KMS-11 (cell line): ENCODE results near the gene TVP23A.

Source experiments
- H2AFZ ChIP-seq: fragments of 200-600 bp; sonication (generic); 2 replicates; pipeline ENCODE4 v1.6.1; 2016; ENCODE audit warnings: antibody characterized with exemption, mixed run types, low read depth
- H3K27ac ChIP-seq: fragments of 200-600 bp; sonication (generic); 2 replicates; pipeline ENCODE4 v1.6.1; 2016; ENCODE audit warnings: mild to moderate bottlenecking, mixed run types
- H3K27me3 ChIP-seq: fragments of 200-600 bp; sonication (generic); 2 replicates; pipeline ENCODE4 v1.6.1; 2017; ENCODE audit warnings: mild to moderate bottlenecking, low read depth, mixed run types, moderate library complexity; ENCODE audit not compliant: insufficient read depth
- H3K36me3 ChIP-seq: fragments of 200-600 bp; sonication (generic); 2 replicates; pipeline ENCODE4 v1.6.1; 2017; ENCODE audit warnings: mild to moderate bottlenecking, mixed run types; ENCODE audit not compliant: insufficient read depth
- H3K4me1 ChIP-seq: fragments of 200-600 bp; sonication (generic); 2 replicates; pipeline ENCODE4 v1.6.1; 2016; ENCODE audit warnings: mild to moderate bottlenecking, low read depth, mixed run types; ENCODE audit not compliant: poor library complexity, severe bottlenecking
- H3K4me2 ChIP-seq: fragments of 200-600 bp; sonication (generic); 2 replicates; pipeline ENCODE4 v1.7.0; 2016; ENCODE audit warnings: mild to moderate bottlenecking, mixed run types
- H3K4me3 ChIP-seq: fragments of 200-600 bp; sonication (generic); IDR thresholded peaks from 2 replicates; pipeline ENCODE4 v1.6.1; 2017; ENCODE audit warnings: low read depth, low read length, mixed read lengths; ENCODE audit not compliant: insufficient read depth
- H3K79me2 ChIP-seq: fragments of 200-600 bp; sonication (generic); 2 replicates; pipeline ENCODE4 v1.6.1; 2016; ENCODE audit warnings: low read depth, mixed run types; ENCODE audit not compliant: insufficient read depth
- H3K9ac ChIP-seq: fragments of 200-600 bp; sonication (generic); 2 replicates; pipeline ENCODE4 v1.6.1; 2016; ENCODE audit warnings: mild to moderate bottlenecking, mixed run types
- H4K20me1 ChIP-seq: fragments of 200-600 bp; sonication (generic); 2 replicates; pipeline ENCODE4 v1.6.1; 2016; ENCODE audit warnings: mild to moderate bottlenecking, mixed run types; ENCODE audit not compliant: insufficient read depth
- CTCF ChIP-seq: fragments of 200-600 bp; sonication (generic); conservative IDR thresholded peaks from 2 replicates; pipeline ENCODE4 v1.6.1; 2017; ENCODE audit warnings: low read depth, mild to moderate bottlenecking, antibody characterized with exemption, low read length, moderate library complexity, mixed read lengths

TVP23A gene

GRCh38 chr16:10756574-10756973 lies 62.0 kb downstream of the TVP23A start:
- no peak overlapping the region for H2AFZ ChIP-seq
- H3K4me2 ChIP-seq = peak overlapping the region; percentile 61
- peaks cover 55% of the 10 kb centered on the region for H3K4me1 ChIP-seq
- H3K9ac ChIP-seq = no peak overlapping the region
- peaks cover under 1% of the 10 kb centered on the region; the same call in 1 of the 2 replicates for H3K36me3 ChIP-seq
- TF ChIP-seq CTCF = no peak
- H3K27ac ChIP-seq = peak overlapping the region; percentile 84; the same call in 1 of the 2 replicates
- H3K4me3 ChIP-seq = no peak overlapping the region
- no peaks in the 10 kb centered on the region for H4K20me1 ChIP-seq
- no peaks in the 10 kb centered on the region for H3K27me3 ChIP-seq
- no peaks in the 10 kb centered on the region for H3K79me2 ChIP-seq

DNA sequence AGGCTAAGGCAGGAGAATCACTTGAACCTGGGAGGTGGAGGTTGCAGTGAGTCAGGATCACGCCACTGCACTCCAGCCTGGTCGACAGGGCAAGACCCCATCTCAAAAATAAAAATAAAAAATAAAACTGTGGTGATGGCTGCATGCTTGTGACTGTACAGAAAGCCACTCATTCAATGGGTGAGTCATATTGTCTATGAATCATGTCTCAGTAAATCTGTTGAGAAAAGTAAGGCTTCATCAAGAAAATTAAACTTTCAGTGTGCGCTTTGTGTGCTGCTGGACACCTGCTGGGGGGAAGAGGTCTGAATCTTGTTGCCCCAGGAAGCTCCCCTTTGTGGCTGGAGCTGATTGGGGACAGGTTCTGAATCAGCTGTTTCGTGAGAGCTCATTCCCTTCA lies 63.7 kb downstream of the TVP23A start:
- Histone ChIP-seq H3K4me2 (peak overlapping the region; percentile 61), H3K27me3 (no peaks in the 10 kb centered on the region), H3K4me1 (peaks cover 65% of the 10 kb centered on the region), H4K20me1 (no peaks in the 10 kb centered on the region), H3K9ac (peak overlapping the region; percentile 35; the same call in 1 of the 2 replicates), H3K27ac (peak overlapping the region; percentile 84), H3K36me3 (no peaks in the 10 kb centered on the region), H3K79me2 (no peaks in the 10 kb centered on the region), H3K4me3 (no peak overlapping the region), H2AFZ (no peak overlapping the region)
- no peak for TF ChIP-seq CTCF

- Histone ChIP-seq H3K27ac (no peak overlapping the region), H3K4me2 (no peak overlapping the region; the same call in 1 of the 2 replicates), H3K79me2 (no peaks in the 10 kb centered on the region), H2AFZ (no peak overlapping the region), H3K27me3 (no peaks in the 10 kb centered on the region), H3K9ac (no peak overlapping the region), H4K20me1 (no peaks in the 10 kb centered on the region), H3K4me3 (no peak overlapping the region), H3K4me1 (peaks cover 78% of the 10 kb centered on the region), H3K36me3 (no peaks in the 10 kb centered on the region)
- TF ChIP-seq CTCF = no peak
These were observed 64.9 kb downstream of the TVP23A start for GRCh38 chr16:10753670-10754069.

DNA sequence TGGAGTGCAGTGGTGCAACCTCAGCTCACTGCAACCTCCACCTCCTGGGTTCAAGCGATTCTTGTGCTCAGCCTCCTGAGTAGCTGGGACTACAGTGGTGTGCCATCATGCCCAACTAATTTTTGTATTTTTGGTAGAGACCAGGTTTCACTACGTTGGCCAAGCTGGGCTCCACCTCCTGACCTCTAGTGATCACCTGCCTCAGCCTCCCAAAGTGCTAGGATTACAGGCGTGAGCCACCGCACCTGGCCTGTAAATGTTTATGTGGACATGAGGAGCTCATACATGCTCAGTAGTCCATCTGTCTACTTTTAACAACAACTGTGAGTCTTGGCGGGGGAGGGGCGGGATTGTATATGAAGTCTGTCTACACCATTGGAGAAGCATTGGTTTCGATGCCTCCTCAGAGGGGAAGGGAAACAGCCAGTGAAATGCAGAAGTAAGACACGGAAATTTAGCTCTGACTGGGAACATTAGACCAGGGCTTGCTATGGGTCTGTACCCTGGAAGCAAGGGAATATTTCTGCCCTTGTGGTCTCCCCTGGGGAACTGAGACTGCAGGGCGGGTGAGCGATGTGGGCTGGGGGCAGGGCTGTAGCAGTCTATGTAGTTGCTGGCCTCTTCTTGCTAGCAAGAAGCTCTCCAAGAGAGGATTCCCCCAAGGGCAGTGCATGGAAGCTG lies 65.6 kb downstream of the TVP23A start:
- Histone ChIP-seq H3K27me3 (no peaks in the 10 kb centered on the region), H2AFZ (no peak overlapping the region), H3K4me2 (no peak overlapping the region; the same call in 1 of the 2 replicates), H4K20me1 (no peaks in the 10 kb centered on the region), H3K9ac (no peak overlapping the region), H3K4me3 (no peak overlapping the region), H3K27ac (no peak overlapping the region), H3K4me1 (peaks cover 85% of the 10 kb centered on the region), H3K79me2 (no peaks in the 10 kb centered on the region), H3K36me3 (no peaks in the 10 kb centered on the region)
- no peak for TF ChIP-seq CTCF
